Natural killer cell (primary cell): ENCODE data around the gene CLCN6. TPM values are rescaled to one million over a fixed set of nuclear protein-coding genes. Genes with fewer than 3 reads are reported as not detected.

Source experiments
- ATAC-seq, 3 donors: fragments of 150-1000 bp in 2 of 3; fragments of 200-7000 bp in 1 of 3; cut with Tn5 transposase; 1 replicate in 1 of 3; 2 replicates in 2 of 3; pipeline ENCODE4 v1.10.0; 2021; ENCODE audit warnings: mild to moderate bottlenecking in 2 of 3, moderate library complexity in 2 of 3
- DNase-seq, 2 donors: peaks; one replicate each; pipeline versions ENCODE4 v3.0.0 to v3.0.0-alpha.2; 2013 to 2021; ENCODE audit warnings: mixed read lengths in 1 of 2
- H3K27ac ChIP-seq: one replicate; pipeline ENCODE4 v1.5.1; 2013; ENCODE audit warnings: mild to moderate bottlenecking, low read length
- H3K27me3 ChIP-seq: one replicate; pipeline ENCODE4 v1.6.1; 2013; ENCODE audit warnings: low read length; ENCODE audit not compliant: control insufficient read depth, insufficient read depth
- H3K36me3 ChIP-seq: one replicate; pipeline ENCODE4 v1.6.1; 2013; ENCODE audit warnings: low read length; ENCODE audit not compliant: control insufficient read depth, insufficient read depth
- H3K4me1 ChIP-seq: one replicate; pipeline ENCODE4 v1.6.1; 2013; ENCODE audit warnings: low read length; ENCODE audit not compliant: control insufficient read depth, insufficient read depth
- H3K4me3 ChIP-seq: one replicate; pipeline ENCODE4 v1.5.1; 2013; ENCODE audit warnings: low read length
- H3K9me3 ChIP-seq: one replicate; pipeline ENCODE4 v1.6.1; 2013; ENCODE audit warnings: low read length; ENCODE audit not compliant: control insufficient read depth, insufficient read depth
- H3K27ac Mint-ChIP-seq, 2 donors: one replicate each; pipeline ENCODE4 v1.8.0; 2022; ENCODE audit warnings: mild to moderate bottlenecking in 2 of 2, mixed read lengths in 2 of 2, moderate library complexity in 1 of 2
- H3K27me3 Mint-ChIP-seq, 2 donors: one replicate each; pipeline ENCODE4 v1.8.0; 2022; ENCODE audit warnings: low read depth in 2 of 2, mixed read lengths in 2 of 2
- H3K36me3 Mint-ChIP-seq: one replicate; pipeline ENCODE4 v1.8.0; 2022; ENCODE audit warnings: mixed read lengths
- H3K4me1 Mint-ChIP-seq, 2 donors: one replicate each; pipeline ENCODE4 v1.8.0; 2022; ENCODE audit warnings: mixed read lengths in 2 of 2
- H3K4me3 Mint-ChIP-seq: one replicate; pipeline ENCODE4 v1.8.0; 2022; ENCODE audit warnings: mild to moderate bottlenecking, moderate library complexity, mixed read lengths
- H3K9me3 Mint-ChIP-seq, 2 donors: one replicate each; pipeline ENCODE4 v1.8.0; 2022; ENCODE audit warnings: mixed read lengths in 2 of 2
- WGBS: methylation state at CpG from one replicate; pipeline ENCODE4 v1.1.7; 2013; ENCODE audit warnings: missing lambda C conversion rate; ENCODE audit not compliant: insufficient coverage; 5-methylcytosine and 5-hydroxymethylcytosine counted together
- intact Hi-C: fragments of 100-400 bp; cut with micrococcal nuclease; formaldehyde crosslinking; loops from one replicate; pipeline ENCODE4 v1.14.2; 2022
- total RNA-seq, 4 donors: library from RNA; stranded (reverse); fragments of 120-200 nt in 1 of 4; gene quantifications; one replicate each; pipeline versions ENCODE4 v1.2.3 to v1.2.4, GENCODE V29; 2013 to 2022
- TF ChIP-seq, protein P1 (sequence below): fragments of 200-600 bp; IDR thresholded peaks from one replicate; pipeline ENCODE4 v1.8.0; 2022; ENCODE audit warnings: antibody characterized with exemption

CLCN6 gene
- total RNA-seq, 3 donors from 2014 or later (not counting 1 experiment from before 2014, with no cell fraction given): 21.4 to 28.6 (median 25.6) TPM

DNA sequence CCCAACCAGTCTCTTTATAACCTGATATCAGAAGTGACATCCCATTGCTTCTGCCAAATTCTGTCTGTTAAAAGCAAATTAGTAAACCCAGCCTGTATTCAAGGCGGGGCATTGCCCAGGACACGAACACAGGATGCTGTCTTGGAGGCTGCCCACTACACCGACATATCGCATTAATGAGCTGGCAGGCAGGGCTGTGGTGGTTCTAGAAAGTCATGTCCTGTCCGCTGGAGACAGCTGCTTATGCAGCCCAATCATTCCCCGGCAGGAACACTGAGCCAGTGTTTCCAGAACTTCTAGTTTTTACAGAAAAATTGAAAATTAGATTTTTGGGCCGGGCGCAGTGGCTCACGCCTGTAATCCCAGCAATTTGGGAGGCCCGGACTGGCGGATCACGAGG lies 24.7 kb upstream of the CLCN6 start:
- WGBS: 96% methylated on average over 12 of the region's 12 CpGs
- no peaks in the 10 kb centered on the region for H3K9me3 Mint-ChIP-seq
- H3K4me1 Mint-ChIP-seq: peaks cover 5 to 12% of the 10 kb centered on the region in 2 donors
- no peak for ATAC-seq
- no peak overlapping the region for H3K4me3 ChIP-seq
- no peak overlapping the region for H3K27ac Mint-ChIP-seq
- H3K27me3 ChIP-seq: no peaks in the 10 kb centered on the region
- intact Hi-C loops: no loop called here
- H3K4me3 Mint-ChIP-seq: no peak overlapping the region
- H3K9me3 ChIP-seq: no peaks in the 10 kb centered on the region
- no peaks in the 10 kb centered on the region for H3K36me3 Mint-ChIP-seq
- no peak for DNase-seq
- H3K4me1 ChIP-seq: peaks cover 18% of the 10 kb centered on the region
- no peaks in the 10 kb centered on the region for H3K36me3 ChIP-seq
- TF ChIP-seq, protein P1, sequence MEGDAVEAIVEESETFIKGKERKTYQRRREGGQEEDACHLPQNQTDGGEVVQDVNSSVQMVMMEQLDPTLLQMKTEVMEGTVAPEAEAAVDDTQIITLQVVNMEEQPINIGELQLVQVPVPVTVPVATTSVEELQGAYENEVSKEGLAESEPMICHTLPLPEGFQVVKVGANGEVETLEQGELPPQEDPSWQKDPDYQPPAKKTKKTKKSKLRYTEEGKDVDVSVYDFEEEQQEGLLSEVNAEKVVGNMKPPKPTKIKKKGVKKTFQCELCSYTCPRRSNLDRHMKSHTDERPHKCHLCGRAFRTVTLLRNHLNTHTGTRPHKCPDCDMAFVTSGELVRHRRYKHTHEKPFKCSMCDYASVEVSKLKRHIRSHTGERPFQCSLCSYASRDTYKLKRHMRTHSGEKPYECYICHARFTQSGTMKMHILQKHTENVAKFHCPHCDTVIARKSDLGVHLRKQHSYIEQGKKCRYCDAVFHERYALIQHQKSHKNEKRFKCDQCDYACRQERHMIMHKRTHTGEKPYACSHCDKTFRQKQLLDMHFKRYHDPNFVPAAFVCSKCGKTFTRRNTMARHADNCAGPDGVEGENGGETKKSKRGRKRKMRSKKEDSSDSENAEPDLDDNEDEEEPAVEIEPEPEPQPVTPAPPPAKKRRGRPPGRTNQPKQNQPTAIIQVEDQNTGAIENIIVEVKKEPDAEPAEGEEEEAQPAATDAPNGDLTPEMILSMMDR: no peak
- no peak overlapping the region for H3K27ac ChIP-seq
- no peaks in the 10 kb centered on the region for H3K27me3 Mint-ChIP-seq

DNA sequence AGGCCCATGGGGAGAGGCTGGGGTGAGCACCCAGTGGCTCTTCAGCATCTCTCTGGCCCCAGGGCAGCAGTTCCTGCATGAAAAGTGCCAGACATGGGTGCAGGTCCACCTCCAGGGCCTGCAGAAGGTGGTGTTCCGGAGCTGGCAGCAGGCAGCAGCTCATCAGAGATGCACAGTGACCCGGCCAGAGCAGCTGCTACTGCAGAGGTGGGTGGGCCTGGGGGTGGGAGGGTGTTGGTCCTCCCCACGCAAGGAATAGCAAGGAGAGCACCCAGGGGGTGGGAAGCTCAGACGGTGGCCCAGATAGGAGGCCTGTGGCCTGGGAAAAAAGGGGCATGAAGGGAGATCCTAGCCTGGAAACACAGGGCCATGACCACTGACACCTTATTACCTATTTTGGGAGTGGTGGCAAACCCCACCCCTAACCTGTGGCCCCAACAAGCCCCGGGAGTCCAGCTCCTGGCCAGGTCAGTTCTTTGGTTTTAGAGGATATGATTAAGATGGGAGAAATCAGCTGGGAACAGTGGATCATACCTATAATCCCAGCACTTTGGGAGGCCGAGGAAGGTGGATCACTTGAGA lies 23.8 kb upstream of the CLCN6 start:
- WGBS: 85% methylated on average over 5 of the region's 6 CpGs
- no peak overlapping the region for H3K27ac Mint-ChIP-seq
- Histone ChIP-seq H3K4me1 (peaks cover 18% of the 10 kb centered on the region), H3K27me3 (no peaks in the 10 kb centered on the region), H3K9me3 (no peaks in the 10 kb centered on the region), H3K27ac (no peak overlapping the region), H3K36me3 (no peaks in the 10 kb centered on the region), H3K4me3 (no peak overlapping the region)
- ATAC-seq (no peak), DNase-seq (no peak)
- H3K4me3 Mint-ChIP-seq: no peak overlapping the region
- TF ChIP-seq, protein P1: no peak
- H3K27me3 Mint-ChIP-seq: no peaks in the 10 kb centered on the region
- no peaks in the 10 kb centered on the region for H3K9me3 Mint-ChIP-seq
- no peaks in the 10 kb centered on the region for H3K36me3 Mint-ChIP-seq
- intact Hi-C loops: no loop called here
- H3K4me1 Mint-ChIP-seq: peaks cover 5 to 12% of the 10 kb centered on the region in 2 donors

DNA sequence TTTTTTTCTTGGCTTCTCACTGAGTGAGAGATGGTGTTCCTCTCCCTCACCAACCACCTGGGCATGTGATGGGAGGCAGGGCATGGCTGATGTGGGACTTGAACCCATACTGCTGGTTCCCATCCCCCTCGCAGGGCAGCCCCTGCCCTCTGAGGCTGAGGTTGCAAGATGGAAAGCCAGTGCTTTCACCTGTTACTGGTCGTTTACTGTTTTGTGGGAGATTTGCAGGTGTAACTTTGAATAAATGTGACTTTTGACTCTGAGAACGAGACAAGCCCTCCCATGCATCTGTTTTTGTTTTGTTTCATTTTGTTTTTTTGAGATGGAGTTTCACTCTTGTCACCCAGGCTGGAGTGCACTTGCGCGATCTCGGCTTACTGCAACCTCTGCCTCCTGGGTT lies 22.4 kb upstream of the CLCN6 start:
- 89% methylated on average over 6 of the region's 6 CpGs for WGBS
- Histone ChIP-seq H3K4me3 (no peak overlapping the region), H3K4me1 (peaks cover 18% of the 10 kb centered on the region), H3K27ac (no peak overlapping the region), H3K9me3 (no peaks in the 10 kb centered on the region), H3K27me3 (no peaks in the 10 kb centered on the region), H3K36me3 (no peaks in the 10 kb centered on the region)
- no peak overlapping the region for H3K27ac Mint-ChIP-seq
- H3K4me1 Mint-ChIP-seq: peaks cover 5 to 12% of the 10 kb centered on the region in 2 donors
- H3K27me3 Mint-ChIP-seq: no peaks in the 10 kb centered on the region
- DNase-seq (no peak), ATAC-seq (no peak)
- no peaks in the 10 kb centered on the region for H3K9me3 Mint-ChIP-seq
- H3K36me3 Mint-ChIP-seq: no peaks in the 10 kb centered on the region
- no peak overlapping the region for H3K4me3 Mint-ChIP-seq
- TF ChIP-seq, protein P1: no peak
- intact Hi-C loops: no loop called here
